Neutrophil (primary cell): Measurements from ENCODE around the gene BMPR1B.

ENCODE experiments used
- H3K27ac ChIP-seq: fragments of 200-600 bp; sonication (generic); 2 replicates; pipeline ENCODE4 v1.5.1; 2016; ENCODE audit warnings: mild to moderate bottlenecking, moderate library complexity
- H3K27me3 ChIP-seq: fragments of 200-600 bp; sonication (generic); 2 replicates; pipeline ENCODE4 v1.6.0; 2016; ENCODE audit warnings: mild to moderate bottlenecking
- H3K36me3 ChIP-seq: fragments of 200-600 bp; sonication (generic); 2 replicates; pipeline ENCODE4 v1.5.1; 2017
- H3K4me1 ChIP-seq, 2 experiments: fragments of 200-600 bp in 1 of 2; sonication (generic) in 1 of 2; 1 replicate in 1 of 2; 2 replicates in 1 of 2; pipeline versions ENCODE4 v1.5.1 to v1.6.1; 2013 to 2016; ENCODE audit warnings: low read depth in 1 of 2, low read length in 1 of 2, mild to moderate bottlenecking in 1 of 2, moderate library complexity in 1 of 2; ENCODE audit not compliant: control insufficient read depth in 1 of 2, insufficient read depth in 1 of 2
- H3K4me3 ChIP-seq, 2 experiments: fragments of 200-600 bp in 1 of 2; sonication (generic) in 1 of 2; 1 replicate in 1 of 2; 2 replicates in 1 of 2; pipeline ENCODE4 v1.5.1; 2013 to 2016; ENCODE audit warnings: low read depth in 1 of 2, low read length in 1 of 2, mild to moderate bottlenecking in 1 of 2, moderate library complexity in 1 of 2
- H3K9me3 ChIP-seq: fragments of 200-600 bp; sonication (generic); 2 replicates; pipeline ENCODE4 v1.5.1; 2016
- TF ChIP-seq, protein P1 (sequence below): fragments of 200-600 bp; sonication (generic); IDR thresholded peaks from 2 replicates; pipeline ENCODE4 v1.5.1; 2016; ENCODE audit warnings: antibody characterized with exemption

BMPR1B gene

DNA sequence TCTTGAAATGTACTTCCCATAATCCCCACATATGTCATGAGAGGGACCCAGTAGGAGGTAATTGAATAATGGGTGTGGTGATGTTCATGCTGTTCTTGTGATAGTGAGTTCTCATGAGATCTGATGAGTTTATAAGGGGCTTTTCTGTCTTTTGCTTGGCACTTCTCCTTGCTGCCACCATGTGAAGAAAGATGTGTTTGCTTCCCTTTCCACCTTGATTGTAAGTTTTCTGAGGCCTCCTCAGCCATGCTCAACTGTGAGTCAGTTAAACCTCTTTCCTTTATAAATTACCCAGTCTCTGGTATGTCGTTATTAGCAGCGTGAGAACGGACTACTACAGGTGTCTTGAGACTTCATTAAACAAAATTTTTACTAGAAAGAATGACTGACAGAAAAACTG, 323.2 kb downstream of the BMPR1B start:
- TF ChIP-seq, protein P1, sequence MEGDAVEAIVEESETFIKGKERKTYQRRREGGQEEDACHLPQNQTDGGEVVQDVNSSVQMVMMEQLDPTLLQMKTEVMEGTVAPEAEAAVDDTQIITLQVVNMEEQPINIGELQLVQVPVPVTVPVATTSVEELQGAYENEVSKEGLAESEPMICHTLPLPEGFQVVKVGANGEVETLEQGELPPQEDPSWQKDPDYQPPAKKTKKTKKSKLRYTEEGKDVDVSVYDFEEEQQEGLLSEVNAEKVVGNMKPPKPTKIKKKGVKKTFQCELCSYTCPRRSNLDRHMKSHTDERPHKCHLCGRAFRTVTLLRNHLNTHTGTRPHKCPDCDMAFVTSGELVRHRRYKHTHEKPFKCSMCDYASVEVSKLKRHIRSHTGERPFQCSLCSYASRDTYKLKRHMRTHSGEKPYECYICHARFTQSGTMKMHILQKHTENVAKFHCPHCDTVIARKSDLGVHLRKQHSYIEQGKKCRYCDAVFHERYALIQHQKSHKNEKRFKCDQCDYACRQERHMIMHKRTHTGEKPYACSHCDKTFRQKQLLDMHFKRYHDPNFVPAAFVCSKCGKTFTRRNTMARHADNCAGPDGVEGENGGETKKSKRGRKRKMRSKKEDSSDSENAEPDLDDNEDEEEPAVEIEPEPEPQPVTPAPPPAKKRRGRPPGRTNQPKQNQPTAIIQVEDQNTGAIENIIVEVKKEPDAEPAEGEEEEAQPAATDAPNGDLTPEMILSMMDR = no peak
- Histone ChIP-seq H3K27ac (no peak overlapping the region), H3K4me3 (no peak overlapping the region), H3K4me1 (no peaks in the 10 kb centered on the region), H3K36me3 (no peaks in the 10 kb centered on the region), H3K27me3 (no peaks in the 10 kb centered on the region), H3K9me3 (no peaks in the 10 kb centered on the region)

- H3K27me3 ChIP-seq = no peaks in the 10 kb centered on the region
- H3K9me3 ChIP-seq = no peaks in the 10 kb centered on the region
- H3K27ac ChIP-seq = no peak overlapping the region
- H3K4me3 ChIP-seq = no peak overlapping the region
- H3K4me1 ChIP-seq = no peaks in the 10 kb centered on the region
- TF ChIP-seq, protein P1 = no peak
- no peaks in the 10 kb centered on the region for H3K36me3 ChIP-seq
Observed at GRCh38 chr4:95084584-95084983, 326.8 kb downstream of the BMPR1B start.

DNA sequence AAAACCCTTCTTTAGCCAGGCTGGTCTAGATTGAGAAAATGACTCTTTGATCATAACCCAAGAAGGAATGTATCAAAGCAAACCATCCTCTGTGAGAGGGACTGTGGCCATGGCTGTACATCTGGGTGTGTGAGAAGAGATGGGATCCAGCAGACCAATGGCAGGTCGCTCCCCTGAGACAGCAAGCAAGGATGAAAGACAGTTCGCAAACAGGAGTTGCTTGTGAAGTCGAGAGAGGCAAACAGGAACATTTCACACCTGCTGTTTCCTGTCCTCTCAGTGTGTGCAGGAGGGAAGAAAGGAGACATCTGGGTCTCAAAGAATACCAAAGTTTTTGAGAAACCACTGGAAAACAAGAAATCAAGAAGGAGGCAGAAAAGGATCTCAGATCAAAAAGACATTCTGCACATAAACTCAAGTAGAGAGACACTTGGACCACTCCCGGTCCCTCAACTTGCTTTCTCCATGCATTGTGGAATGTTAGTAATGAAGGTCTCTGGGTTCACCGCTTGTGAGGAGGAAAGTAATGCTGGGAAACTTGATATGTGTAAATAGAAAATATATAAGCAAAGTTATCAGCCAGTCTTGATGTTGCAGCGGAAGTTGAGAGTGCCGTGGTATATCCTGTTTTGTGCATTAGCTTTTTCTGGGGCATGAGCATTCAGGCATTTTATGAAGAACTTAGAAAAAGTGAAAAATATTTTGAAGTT, 327.5 kb downstream of the BMPR1B start:
- TF ChIP-seq, protein P1 = no peak
- H3K36me3 ChIP-seq = no peaks in the 10 kb centered on the region
- H3K27me3 ChIP-seq = no peaks in the 10 kb centered on the region
- no peak overlapping the region for H3K27ac ChIP-seq
- H3K4me1 ChIP-seq = no peaks in the 10 kb centered on the region
- no peaks in the 10 kb centered on the region for H3K9me3 ChIP-seq
- H3K4me3 ChIP-seq = no peak overlapping the region

DNA sequence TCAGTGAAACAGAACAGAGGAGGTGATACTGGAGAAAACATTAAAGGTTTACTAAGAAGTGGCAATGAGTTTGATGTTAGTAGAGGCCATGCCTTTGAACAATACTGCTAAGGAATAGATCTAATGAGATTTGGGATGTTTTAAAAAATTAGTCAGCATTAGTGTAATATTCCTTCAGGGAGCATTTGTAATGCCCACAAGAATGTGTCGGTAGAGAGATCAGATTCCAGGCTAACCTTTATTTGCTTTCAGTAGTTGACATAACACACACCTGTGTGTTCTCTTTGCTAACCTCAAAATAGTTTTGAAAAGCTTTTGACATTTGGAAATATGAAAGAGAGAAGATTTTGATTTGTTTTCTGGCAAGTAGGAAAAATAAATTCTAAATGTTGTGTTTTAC, 328.8 kb downstream of the BMPR1B start:
- TF ChIP-seq, protein P1 = no peak
- H3K36me3 ChIP-seq = no peaks in the 10 kb centered on the region
- no peak overlapping the region for H3K27ac ChIP-seq
- no peaks in the 10 kb centered on the region for H3K27me3 ChIP-seq
- no peaks in the 10 kb centered on the region for H3K9me3 ChIP-seq
- H3K4me3 ChIP-seq = no peak overlapping the region
- H3K4me1 ChIP-seq = no peaks in the 10 kb centered on the region

DNA sequence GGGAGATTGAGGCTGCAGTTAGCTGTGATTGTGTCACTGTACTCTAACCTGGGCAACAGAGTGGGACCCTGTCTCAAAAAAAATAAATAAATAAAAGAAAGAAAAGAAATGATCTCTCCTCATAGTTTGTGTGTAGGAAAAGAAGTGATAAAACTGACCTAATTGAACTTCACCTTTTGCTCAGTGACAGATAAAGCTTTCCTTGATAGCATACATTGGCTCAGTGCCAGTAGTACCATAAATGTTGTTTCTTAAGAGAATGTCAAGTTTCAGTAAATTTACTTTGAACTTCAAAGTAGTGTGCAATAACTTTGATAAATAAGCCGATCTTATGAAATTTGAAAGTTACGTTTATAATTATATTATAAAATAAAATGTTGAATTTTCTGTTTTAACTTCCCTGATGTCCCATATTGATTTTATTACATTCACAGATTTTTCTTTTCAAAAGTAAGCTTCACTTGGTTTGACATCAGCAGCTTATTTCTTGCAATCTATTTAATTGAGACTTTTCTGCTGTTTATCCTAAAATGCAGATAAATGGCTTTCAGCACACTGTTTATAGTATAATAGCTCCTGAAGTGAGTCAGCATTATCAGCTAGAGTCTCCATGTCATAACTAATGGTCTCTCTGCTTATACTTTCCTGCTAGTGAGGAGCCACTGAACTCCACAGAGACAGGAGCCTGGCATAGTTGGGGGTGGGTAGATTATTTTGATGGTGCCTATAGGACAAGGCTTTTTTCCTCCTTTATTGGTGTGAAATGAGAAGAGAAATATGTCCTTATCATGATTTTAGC, 330.1 kb downstream of the BMPR1B start:
- no peak overlapping the region for H3K4me3 ChIP-seq
- H3K36me3 ChIP-seq = no peaks in the 10 kb centered on the region
- no peaks in the 10 kb centered on the region for H3K4me1 ChIP-seq
- no peaks in the 10 kb centered on the region for H3K27me3 ChIP-seq
- H3K9me3 ChIP-seq = no peaks in the 10 kb centered on the region
- H3K27ac ChIP-seq = no peak overlapping the region
- TF ChIP-seq, protein P1 = no peak
